Breast epithelium (tissue), 3 donors: ENCODE results near the gene ATP9A.

Experiments used
- CTCF ChIP-seq, 3 donors: fragments of 450-650 bp; IDR thresholded peaks; one replicate each; pipeline ENCODE4 v1.5.1; 2016 to 2017; ENCODE audit warnings: antibody characterized with exemption in 3 of 3, mild to moderate bottlenecking in 3 of 3, moderate library complexity in 3 of 3
- POLR2A ChIP-seq: fragments of 450-650 bp; IDR thresholded peaks from one replicate; pipeline ENCODE4 v1.6.1; 2016; ENCODE audit warnings: antibody characterized with exemption, mild to moderate bottlenecking, moderate library complexity
- POLR2AphosphoS5 ChIP-seq, 3 donors: sonication (generic); formaldehyde crosslinking; IDR thresholded peaks; one replicate each; pipeline ENCODE4 v1.6.1; 2017; ENCODE audit warnings: antibody characterized with exemption in 3 of 3

DNA sequence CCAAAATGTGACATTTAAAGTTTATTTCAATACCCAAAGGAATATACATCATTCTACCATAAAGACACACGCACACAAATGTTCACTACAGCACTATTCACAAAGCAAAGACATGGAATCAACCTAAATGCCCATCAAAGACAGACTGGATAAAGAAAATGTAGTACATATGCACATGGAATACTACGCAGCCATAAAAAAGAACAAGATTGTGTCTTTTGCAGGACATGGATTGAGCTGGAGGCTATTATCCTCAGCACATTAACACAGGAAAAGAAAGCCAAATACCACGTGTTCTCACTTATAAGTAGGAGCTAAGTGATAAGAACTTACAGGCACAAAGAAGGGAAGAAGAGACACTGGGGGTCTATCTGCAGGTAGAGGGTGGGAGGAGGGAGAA lies 22.4 kb downstream of the ATP9A start:
- TF ChIP-seq POLR2A: no peak
- TF ChIP-seq CTCF (IDR thresholded peaks at IDR 0.05): no peak
- no peak for TF ChIP-seq POLR2AphosphoS5 (IDR thresholded peaks at IDR 0.05)
